GM19240 (cell line): ENCODE measurements around the gene ARR3.
"Not testable (repeated sequence)": the region's sequence is repeated elsewhere in the genome, so short reads cannot be mapped to it uniquely, and the experiment has no call there.

Experiments used
- DNase-seq: peaks from one replicate; pipeline ENCODE4 v3.0.0; 2011; ENCODE audit warnings: low spot score; ENCODE audit not compliant: insufficient read length

Gene ARR3

DNA sequence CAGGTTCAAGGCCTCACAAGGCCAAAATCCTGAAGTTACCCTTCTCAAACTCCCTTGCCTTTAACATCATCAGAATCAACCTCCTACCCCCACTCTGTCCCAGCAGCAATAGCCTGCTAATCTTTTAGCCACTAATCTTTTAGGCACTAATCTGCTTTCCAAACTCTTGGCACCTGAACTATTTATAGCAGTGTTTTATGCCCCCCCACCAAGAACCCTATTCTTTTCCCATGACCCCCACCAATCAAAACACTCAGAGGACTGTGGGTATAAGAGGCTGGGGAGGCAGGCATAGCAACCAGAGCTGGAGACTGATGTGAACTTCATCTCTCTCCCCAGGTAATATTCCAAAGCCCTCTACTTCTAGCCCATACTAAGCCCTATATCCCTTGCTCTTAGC, at the start of gene ARR3:
TSS of gene ARR3 (plus strand) at position 301 of the 400 bp plus-strand sequence. CDS start 1,052 bp downstream, outside the sequence.
- DNase-seq = no peak

DNA sequence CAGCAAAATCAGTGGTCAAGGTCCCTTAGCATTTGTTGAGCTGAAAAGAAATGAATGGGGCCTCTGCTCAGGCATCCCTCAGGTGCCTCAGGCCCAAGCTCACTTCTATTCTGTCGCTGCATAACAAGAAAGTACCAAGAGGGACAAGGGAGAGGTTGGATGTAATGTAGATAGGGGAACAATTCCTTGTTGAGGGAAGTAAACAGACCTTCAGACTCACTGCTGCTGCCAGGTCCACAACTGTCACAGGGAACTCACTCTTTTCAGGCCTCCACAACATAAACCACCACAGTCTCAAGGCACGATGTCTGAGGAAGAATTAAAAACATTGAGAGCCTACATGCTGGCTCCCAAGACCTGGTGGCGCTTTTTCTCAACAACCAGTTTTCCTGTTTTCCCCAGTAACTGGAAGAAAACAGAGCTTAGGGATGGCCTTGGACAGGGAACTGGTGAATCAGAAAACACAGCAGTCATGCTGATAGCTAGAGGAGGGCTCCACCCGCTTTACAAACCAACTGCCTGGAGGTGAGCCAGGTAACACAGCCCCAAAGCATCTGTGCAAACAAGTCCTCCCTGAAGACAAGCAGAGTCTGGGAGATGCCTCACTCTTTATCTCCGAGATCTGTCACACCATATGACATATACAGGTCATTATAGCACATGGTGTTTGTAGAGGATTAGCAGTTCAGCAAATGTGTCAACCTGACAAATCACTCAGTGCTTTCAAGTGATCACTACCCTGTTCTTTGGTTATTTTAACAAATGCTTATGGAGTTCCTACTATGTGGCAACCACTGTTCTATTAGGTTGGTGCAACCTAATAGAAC, 48.0 kb upstream of the ARR3 start:
- no peak for DNase-seq

DNA sequence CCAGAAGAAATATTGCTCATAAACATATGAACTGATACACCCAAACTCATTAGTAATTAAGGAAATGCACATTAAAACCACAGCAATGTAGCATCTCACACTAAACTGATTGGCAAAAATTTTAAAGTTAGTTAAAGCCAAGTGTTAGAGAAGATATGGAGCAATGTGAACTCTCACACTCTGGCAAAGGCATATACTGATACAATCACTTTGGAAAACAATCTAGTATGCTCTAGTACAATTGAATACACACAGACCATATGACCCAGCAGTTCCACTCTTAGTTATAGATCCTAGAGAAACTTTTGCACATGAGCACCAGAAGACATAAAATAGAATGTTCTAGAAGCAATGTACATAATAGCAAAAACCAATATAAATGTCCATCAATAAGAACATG, 42.1 kb upstream of the ARR3 start:
- no peak for DNase-seq

DNA sequence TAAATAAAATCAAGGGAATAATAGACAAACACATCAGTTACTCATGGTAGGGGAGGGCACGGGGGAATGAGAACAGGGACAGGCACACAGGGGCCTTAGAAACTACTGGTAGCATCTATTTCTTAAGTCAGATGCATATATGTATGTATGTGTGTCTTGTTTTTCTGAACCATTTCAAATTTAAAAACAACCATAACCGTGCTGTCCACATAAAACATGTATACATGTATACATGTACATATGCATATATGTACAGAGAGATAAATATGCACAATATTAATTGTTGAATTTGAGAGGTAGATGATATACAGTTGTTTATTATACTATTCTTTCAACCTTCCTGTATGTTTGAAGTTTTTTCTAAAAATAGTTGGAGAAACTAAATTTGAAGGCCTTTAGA, 41.4 kb upstream of the ARR3 start:
- no peak for DNase-seq

DNA sequence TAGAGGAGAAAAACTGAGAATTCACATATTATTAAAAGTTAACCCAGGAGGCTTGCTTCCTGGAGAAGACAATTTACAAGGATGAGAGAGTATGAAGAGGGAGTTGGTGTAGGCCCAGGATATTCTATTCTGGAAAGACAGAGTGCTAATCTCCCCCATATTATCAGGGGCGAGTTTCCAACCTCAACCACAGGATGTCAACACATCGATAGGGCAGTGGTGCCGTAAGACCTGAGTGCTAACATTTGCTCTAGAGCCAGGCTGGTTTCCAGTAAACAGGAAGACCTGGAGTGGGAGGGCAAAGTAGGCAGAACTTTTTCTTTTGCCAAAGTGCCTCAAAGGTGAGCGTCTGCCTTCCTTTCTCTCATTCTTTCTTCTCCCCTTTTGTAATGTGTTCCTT, 36.5 kb upstream of the ARR3 start:
- no peak for DNase-seq

DNA sequence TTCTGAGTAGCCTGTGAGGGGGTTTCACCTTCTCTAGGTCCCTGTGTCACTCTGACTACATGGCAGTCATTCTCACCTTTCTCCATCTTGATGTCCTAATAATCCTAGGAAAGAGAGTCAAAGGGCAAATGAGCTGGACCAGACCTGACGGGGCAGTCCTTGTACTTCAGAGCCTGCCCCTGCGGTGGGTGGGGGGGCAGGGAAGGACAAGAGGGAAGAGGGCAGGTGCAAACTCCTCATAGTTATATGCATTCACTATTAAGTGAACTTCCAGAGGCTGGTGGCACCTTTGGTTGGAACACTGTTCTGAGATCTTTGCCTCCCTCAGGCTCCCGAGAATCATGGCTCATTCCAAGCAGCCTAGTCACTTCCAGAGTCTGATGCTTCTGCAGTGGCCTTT, 33.8 kb upstream of the ARR3 start, which contains the start of gene AWAT1:
TSS of gene AWAT1 (plus strand) at position 301 of the 400 bp plus-strand sequence. CDS start at position 342, 41 bp downstream.
- DNase-seq = no peak

DNA sequence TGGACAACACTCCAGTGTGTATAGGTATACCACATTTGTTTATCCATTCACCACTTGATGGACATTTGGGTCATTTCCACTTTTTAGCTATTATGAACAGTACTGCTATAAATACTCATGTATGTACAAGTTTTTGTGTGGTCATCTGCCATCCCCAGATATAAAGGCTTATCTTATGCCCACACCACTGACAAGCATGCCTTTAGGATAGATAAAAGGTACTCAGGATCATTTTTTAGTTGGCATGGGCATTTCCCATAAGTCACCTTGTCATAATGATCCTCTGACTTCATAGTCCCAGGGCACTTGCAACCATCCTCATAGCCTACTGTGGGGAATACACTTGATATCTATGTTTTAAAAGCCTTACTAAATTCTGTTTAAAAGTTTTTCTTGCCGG, 27.4 kb upstream of the ARR3 start:
- DNase-seq = no peak

DNA sequence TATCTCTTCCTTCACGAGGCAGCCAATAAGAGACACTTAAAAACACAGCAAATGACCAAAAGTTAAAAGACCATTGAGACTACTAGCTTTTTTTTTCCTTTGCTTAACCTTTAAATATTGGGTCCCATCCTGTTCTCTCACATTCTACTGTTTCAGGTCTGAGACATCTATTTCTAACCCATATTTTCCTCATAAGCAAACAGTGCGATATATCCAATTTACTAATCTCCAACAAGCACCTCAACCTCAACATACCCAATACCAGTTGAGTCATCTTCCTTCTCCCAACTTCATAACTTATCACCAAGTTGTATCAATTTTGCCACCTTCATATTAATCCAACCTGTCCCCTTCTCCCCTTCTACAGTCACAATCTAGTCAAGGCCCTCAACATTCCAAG, 26.6 kb upstream of the ARR3 start:
- DNase-seq = no peak

DNA sequence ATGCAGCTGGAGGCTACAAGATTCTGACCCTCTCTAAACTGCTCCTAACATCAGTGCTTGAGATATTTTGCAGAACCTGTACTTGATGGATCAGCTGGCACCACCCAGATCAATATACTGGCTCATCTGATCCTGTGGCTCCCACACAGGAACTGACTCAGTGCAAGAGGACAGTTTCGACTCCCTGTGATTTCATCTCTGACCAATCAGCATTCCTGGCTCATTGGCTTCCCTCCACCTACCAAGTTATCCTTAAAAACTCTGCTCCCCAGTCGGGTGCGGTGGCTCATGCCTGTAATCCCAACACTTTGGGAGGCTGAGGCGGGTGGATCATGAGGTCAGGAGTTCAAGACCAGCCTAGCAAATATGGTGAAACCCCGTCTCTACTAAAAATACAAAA, 24.5 kb upstream of the ARR3 start:
- not testable (repeated sequence) for DNase-seq

DNA sequence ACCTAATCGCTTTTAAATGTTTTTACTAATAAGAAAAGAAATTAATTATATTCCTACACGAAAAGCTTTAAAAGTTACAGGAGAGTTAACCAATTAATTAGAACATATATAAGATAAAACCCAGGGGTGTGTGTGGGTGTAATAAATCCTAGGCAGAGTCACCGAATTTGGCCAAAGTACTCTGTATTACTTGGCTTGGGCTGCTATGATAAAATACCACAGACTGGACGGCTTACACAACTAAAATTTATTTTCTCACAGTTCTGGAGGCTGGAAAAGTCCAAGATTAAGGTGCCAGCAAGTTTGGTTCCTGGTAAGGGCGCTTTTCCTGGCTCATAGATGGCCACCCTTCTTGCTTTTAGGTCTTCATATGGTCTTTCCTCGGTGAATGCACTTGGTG, 23.3 kb upstream of the ARR3 start:
- DNase-seq = no peak

DNA sequence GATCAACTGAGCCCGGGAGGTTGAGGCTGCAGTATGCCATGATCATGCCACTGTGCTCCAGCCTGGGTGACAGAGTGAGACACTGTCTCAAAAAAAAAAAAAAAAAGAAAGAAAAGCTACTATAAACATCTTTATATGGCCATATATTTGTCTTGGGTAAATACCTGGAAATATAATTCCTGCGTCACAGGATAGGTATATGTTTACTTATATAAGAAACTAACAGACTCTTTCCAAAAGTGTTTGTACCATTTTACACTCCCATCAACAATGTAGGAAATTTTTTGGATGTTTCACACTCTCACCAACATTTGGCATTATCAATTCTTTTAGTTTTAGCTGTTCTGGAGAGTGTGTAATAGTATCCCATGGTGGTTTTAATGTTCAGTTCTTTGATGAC, 20.9 kb upstream of the ARR3 start:
- no peak for DNase-seq

DNA sequence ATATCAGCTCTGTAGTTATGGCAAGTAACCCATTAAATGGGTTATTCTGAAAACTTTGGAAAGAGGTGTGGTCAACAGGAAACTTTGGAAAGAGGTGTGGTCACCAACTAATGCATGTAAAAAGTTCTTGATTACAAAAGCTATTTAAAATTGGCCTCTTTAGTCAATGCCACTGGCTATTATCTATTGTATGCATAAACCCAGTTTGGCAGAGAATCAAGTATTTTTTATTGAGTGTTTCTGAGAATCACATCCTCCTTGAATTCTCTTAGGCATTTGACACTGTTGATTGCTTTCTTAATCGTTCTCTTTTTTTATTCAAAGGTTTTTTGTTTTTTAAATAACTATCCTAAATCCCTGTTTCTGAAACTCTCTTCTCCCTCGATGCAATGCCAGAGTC, 15.6 kb upstream of the ARR3 start:
- DNase-seq = no peak

DNA sequence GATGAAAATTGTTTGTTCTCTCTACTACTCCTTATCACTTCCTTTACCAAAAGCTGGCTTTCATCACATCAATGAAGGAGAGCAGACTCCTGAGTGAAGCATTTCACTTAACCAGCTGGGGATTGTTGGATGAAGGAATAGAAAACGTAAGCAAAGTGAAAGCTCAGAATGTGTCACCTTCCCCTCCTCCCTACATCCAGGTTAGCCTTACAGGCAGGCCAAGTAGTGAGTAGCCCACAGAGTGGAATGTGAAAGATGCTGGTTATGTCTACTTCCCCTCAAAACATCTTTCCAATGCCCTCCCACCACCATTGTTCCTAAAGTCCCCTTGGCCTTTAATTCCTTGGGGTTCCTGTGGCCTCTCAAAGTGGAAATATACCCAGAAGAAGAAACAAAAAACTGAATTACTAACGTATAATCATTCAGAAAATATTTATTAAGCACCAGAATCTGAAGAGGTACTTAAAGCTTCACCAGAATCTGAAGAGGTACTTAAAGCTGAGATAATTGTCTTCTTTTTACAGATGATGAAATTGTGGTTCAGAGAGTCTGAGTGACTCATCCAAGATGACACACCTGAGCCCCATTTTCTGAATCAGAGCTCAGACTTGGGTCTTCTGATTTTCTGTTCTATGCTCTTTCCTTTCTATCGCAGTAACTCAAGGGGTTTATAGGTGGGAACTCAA, 14.6 kb upstream of the ARR3 start:
- DNase-seq = no peak

DNA sequence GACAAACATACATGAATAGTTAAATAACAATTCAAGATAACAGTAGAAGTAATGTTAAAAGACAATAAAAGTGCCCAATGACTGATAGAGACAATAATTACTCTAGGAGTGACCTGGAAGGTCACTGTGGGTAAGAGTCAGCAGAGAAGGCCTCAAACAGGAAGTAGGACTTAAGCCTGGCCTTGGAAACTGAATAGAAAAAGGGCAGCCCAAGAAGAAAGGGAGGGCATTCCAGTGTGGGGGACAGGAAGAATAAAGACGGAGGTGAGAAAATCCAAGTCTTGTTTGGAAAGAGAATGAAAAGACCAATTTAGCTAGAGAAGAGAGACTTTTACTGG, 14.1 kb upstream of the ARR3 start:
- DNase-seq = no peak

DNA sequence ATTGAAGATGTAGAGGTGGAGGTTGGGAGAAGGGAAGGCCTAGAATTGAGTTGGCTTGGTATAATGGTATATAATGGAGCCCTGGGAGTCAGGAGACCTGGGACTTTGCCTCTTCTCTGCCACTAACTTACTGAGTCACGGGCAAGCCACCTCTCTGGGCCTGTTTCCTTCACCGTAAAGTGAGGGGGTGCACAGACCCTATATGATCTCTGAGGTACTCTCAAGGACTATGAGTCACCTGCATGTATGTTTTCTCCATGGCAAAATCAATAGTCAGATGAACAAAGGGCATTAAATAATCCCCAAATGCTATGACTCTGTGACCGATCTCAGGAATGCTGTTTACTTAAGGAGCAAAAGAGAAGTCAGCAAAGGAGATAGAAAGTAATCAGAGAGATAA, 13.2 kb upstream of the ARR3 start:
- DNase-seq = no peak

DNA sequence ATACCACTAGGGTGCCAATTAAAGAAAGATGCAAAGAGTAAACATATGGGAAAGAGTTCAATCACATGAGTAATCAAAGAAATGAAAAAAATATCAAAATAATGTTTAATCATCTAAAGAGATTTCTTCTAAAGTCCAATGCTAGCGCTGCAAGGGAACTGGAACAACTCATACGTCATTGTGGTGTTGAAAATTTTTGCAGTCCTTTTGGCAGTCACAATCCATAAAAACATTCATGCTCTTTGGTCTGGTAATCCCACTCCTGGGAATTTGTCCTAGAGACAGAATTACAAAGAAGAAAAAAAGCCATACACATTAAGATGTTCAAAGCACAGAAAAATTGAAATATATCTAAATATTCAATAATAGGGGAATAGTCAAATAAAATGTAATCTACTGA, 12.7 kb upstream of the ARR3 start:
- no peak for DNase-seq

DNA sequence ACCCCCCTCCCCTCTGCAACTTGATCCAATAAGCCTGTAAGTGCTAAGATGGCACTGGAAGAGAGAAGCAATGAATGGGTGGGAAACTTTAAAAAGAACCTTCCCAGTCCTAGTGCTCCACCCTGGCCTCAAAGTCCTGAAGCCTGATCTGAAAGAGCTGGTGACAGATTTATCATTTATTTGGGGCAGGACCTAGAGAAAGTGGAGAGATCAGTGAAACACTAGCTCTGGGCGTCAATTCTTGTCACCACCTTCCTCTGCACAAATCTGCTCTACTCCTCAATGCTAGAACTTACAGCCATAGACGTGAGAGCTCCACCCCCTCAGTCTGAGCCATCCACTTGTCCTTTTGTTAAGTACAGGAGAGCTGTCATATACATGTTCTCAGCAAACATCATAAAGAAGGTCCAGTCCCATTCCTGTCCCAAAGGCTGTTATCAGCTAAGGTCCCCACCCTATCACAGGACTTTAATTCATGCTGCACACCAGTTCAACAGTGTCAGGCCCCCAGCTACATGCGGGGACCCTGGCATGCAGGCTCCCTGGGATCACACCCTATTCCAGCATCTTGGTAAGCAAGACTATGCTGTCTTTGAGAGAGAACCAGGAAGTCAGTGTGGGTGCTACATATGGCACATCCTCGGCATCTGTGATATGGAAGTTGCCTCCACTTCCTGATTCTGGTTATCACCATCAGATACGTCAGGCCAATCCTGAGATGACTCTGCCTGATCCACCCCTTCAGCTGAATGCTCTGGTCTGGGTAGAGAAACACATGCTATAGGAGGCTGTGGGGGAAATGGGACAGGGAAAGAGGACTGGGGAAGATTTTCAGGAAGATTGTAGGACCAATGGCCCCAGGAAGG, 10.5 kb upstream of the ARR3 start:
- no peak for DNase-seq

DNA sequence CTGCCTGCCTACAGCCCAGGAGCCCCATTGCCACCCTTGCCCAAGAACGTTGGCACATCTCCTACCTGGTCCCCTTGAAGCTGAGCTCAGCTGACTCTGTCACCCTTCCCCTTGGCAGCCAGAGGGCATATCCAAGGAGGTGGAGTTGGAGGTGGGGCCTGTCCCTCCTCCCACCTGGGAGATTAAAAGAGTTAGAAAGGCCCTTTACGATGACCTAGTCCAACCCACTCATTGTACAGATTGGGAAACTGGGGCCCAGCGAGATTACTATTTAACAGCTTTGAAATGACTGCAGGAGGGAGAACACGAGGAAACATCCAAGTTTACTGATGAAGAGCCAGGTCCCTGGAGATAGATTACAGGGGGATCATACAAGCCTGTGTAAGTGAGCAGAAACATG, 8.0 kb upstream of the ARR3 start, which contains the start of gene P2RY4:
TSS of gene P2RY4 (minus strand) at position 101 of the 400 bp plus-strand sequence. CDS start 580 bp downstream, outside the sequence.
- no peak for DNase-seq

DNA sequence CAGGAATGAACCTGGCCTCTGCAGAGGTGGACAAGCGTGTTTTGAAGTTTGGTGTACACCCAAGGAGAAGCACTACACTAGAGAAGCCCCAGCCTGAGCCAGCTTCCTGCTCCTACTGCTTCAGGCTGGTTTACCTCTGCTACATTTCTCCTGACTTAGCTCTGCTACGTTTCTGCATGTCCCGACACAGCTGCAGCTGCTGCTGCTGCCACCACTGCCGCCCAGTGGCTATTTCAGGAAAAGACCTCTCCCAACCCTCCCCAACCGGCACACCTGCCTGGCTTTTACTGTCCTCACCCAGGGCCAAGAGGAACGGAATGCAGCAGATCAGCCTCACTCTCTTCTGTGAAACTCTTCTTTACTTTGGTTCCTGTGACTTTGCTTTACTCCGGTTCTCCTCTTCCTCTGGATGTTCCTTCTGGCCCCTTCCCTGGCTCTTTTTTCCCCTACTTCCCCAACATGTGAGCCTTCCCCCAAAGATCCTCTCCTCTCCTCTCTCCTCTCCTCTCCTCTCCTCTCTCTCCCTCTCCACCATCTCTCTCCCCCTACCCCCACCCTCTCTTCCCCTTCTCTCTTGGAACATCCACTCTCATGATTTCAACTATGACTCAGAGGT, 5.1 kb upstream of the ARR3 start:
- peak; percentile 8 for DNase-seq

DNA sequence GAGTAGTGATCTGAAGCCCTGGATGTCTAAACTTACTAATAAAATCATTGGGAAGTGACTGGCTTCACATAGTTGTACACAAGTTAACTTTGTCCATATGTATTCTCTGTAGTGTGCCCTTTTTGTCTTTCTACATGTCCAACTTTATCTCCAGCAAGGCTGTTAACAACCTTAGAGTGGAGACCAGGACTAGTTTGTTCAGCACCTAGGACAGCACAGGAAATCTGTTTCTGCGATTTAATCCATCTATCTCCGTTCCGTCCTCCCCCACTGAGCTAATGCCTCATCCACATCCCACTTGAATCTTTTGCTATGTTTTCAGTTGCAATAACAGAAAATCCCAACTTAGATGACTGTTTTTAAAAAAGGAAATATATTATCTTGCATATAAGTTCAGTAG, 3.4 kb upstream of the ARR3 start:
- DNase-seq = no peak

DNA sequence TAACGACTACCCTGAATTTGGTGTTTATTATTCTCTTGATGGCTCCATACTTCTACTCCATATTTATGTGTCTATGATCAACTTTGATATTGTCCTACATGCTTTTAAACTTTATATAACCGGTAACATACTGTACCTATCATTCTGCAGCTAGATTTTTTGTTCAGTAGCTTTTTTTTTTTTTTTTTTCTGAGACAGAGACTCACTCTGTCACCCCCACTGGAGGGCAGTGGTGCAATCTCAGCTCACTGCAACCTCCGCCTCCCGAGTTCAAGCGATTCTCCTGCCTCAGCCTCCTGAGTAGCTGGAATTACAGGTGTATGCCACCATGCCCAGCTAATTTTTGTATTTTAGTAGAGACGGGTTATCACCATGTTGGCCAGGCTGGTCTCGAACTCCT, 5.9 kb downstream of the ARR3 start:
- DNase-seq = not testable (repeated sequence)
